Ramos (cell line): ENCODE data around the gene RHPN2.
"Not testable (repeated sequence)": the region's sequence is repeated elsewhere in the genome, so short reads cannot be mapped to it uniquely, and the experiment has no call there.

Experiments
- in situ Hi-C: fragments of 300-500 bp; cut with MboI; formaldehyde crosslinking; loops from one replicate; pipeline ENCODE4 v1.14.3; 2022; ENCODE audit warnings: low sequenced_read_pairs; ENCODE audit not compliant: unreplicated experiment

Gene RHPN2

DNA sequence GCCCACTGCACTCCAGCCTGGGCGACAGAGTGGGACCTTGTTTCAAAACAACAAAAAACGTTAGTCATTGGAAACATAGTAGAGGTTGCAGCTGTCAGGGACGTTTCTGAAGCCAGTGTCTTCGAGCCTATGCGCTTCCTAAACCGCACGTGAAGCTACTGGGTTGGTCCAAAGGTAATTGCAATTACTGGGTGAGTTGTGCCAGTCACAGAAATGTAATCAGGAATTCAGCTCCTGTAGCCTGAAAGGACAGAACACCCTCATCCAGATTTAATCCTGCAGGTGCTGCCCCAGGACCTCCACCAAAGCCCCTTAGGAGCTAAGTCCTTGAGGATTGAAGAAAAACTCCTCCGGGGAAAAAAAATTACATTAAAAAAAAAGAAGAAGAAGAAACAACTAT is 2.4 kb upstream of the RHPN2 start:
- in situ Hi-C loops = no loop called here

DNA sequence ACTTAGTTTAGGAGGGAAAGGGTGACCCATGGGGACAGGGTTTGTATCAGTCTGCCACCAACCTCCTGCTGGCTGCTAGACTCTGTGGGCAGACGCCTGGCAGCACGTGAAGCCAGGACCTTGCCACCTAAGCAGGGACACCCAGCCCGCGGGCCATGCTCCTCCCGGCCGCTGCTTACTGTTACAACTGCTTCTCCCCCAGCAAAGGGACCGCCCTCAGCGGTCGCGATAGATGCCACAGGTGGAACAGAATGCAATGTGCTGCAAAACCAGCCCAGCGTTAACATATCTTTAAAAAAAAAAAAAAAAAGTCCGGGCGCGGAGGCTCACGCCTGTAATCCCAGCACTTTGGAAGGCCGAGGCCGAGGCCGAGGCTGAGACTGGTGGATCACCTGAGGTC is 1.9 kb upstream of the RHPN2 start:
- in situ Hi-C loops = no loop called here

DNA sequence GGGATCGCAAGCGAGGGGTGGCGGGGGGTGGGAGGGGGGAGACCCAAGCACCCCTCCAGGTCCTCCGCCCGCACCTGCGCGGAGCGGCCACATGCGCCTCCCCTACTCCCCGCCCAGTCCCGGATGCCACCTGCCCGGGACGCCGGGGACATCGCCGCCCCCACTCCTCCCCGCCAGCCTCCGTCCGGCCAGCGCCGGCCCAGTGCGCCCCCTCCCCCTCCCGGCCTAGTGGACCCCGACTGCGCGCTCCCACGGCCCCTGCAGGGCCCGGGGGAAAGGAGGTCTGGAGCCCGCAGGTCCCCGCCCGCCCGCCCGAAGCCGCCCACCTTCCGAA is 263 bp downstream of the RHPN2 start:
- in situ Hi-C loops = no loop called here

DNA sequence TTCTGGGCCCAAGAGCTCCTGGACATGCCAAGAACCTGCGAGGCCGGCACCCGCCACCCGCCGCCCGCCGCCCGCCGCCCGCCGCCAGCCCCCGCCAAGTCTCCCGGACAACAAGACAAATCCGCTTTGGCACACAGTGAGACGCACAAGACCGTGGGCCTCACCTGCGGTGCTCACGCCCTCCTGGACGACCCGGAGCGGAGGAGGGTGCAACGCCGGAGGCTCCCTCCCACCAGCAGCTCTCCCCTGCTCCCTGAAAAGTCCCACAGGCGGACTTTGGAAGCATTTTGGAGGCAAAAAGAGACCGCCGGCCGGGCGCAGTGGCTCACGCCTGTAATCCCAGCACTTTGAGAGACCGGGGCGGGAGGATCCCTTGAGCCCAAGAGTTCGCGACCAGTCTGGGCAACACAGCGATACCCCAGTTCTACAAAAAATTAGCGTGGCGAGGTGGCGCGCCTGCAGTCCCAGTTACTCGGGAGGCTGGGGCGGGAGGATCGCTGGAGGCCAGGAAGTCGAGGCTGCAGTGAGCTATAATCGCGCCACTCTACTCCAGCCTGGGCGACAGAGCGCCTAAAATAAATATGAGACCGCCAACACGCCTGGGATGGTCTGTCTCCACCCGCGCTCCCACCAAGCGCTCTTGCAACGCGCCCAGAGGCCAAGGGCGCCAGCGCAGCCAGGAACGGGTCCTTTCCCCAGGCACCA is 783 bp downstream of the RHPN2 start:
- in situ Hi-C loops = no loop called here

DNA sequence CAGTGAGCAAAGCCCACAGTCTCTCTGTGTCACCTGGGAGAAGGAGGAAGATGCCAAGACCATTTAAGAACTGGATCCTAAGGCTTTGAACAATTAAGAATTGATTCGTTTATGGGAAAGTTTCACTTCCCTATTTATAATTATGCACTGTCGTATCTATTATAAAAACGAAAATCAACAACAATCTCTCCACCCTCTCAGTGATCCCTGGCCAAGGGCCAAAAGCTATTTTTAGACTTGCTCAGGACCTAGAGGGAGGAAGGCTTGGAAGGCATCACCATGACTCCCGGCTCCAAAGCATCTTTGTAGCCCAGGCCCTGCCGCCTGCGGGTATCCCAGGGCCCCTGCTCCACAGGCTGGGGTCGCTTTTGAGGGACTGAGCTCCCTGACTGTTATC is 1.3 kb downstream of the RHPN2 start:
- in situ Hi-C loops = no loop called here

DNA sequence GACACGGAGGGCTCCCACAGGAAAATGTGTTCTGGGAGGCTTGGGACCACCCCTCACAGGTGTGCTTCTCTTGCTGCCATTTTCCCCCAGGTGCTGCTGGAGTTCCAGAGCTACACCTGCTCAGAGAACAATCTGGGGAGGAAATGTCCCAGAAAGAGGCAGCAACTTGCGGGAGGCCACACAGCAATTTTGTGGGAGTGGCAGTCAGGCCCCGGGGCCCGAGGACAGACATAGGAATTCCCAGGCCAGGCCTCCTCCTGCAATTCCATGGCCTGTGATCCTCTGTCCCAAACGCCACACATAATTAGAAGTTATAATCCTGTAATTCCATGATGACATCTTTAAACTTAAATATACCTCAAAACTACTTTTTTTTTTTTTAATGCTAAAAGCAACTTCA is 1.8 kb downstream of the RHPN2 start:
- in situ Hi-C loops = no loop called here

DNA sequence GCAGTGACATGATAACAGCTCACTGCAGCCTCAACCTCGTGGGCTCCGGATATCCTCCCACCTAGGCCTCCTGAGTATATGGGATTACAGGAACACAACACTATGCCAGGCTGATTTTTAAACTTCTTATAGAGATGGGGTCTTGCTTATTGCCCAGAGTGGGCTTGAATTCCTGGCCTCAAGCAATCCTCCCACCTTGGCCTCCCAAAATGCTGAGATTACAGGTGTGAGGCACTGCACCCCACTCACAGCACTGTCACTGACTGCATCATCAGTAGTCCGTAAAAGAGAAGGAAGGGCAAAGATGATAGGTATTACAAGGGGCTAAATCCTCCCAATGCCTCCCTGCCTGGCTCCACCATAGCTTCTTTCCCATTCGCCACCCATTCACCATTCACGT is 4.1 kb downstream of the RHPN2 start:
- in situ Hi-C loops = no loop called here

DNA sequence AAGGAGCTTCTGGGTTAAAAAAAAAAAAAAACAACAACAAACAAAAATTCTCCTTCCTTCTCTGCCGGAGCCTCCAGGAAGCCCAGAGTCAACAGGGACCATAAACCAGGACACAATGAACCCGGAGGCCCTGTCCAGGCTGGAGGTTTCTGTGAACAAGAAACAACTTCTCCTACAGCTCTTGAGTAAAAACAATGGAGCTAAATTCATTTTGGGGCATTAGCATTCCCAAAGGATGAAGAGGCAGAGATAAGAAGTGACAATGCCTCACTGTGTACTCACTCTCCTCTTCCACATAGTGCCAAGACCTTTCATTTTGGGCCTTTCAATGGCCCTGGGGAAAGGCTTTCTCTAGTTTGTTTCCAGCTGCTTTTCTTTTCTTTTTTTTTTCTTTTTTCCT is 9.0 kb downstream of the RHPN2 start:
- in situ Hi-C loops = no loop called here

DNA sequence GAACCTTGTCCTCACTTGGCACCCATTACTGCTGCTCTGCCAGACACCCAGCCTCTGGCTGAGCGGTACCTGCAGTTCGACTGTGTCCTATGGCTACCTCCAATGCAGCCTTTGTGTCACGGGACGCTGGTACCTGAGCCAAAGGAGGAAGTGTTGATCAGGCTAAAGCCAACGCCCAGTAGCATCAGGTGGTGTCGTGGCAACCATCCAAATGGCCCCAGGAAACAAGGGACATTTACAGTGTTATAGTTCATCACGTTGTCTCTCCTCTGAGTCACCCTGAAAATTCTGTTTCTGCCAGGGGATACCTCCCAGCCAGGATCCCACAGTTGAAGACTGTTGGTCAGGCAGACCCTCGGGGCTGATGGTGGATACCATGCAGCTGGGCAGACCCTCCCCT is 10.1 kb downstream of the RHPN2 start:
- in situ Hi-C loops = no loop called here

DNA sequence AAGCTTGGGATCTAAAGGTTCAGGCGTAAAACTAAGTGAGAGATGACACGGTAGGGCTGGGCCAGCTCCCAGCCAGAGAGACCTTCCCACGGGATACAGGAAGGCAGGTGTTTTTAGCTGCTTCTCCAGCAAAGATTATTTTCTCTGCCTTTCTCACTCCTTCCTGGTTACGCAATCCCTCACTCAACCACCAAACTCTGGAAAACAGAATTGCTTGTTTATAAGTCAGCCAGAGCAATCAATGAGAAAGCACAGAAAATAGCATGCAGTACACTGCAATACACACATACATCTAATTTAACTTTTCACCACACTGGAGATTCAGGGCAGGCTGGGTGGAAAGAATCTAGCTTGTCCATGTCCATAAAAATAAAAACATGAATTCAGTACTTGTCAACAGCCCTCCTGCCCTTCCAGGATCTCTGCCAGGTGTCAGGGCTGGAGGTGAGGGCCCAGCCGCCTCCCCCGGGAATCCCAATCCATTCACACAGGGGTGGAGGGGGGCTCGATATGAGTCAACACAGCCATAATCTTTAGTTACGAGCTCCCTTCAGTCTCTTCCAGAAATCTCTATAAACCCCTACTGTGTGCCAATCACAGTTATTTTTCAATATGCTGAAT is 12.2 kb downstream of the RHPN2 start:
- in situ Hi-C loops = no loop called here

DNA sequence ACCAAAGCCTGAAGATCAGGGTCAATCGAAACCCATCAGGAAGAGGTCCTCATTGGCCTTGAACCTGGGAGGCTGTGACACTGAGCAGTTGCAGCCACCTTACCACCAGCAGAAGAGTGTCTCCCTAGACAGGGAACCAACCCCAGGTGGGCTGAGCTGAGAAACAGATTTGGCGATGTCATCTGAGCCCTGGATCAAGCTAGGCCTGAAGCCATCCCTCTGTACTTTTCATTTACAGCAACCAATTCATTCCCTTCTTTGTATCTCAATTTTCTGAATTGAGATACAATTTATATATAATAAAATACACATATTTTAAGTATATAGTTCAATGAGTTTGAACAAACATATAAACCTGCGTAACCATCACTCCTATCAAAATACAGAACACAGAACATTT is 14.6 kb downstream of the RHPN2 start:
- in situ Hi-C loops = no loop called here

DNA sequence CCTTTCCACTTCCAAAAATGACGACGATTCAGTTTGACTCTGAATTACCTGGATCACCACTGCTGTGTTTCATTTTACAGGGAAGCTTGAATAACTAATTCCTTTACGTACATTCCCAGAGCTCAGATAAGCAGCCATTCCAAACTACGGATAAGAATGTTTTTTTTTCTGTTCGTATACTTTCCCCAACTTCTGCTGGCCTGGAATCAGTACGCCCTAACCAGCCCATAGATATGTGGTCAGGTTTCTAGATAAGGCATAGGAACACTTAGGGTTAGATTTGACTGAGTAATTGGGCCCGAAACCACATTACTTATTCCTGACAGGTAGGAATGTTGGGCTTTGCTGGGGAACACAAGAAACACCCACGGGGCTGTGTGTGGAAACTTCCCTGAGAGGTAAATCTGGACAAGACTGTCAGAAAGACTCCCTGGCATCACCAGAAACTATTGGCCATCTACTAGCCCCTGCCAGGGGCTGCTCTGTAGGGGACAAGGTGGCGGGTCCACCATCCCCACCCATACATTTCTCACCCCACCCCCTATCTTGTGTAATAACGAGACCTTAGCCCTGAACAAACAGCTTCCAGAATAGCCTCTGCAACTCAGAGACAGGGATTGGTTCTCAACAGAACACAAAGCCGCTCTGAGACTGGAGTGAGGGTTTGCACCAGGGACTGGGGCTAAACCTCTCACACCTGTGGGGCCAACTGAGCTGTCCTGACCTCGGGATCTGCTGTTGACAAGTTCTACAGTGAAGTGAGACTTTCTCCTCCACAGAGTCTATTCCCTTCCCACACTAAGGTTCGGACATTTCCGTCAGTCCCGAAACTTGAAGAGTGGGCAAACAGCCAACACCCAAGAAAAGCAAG is 15.6 kb downstream of the RHPN2 start:
- in situ Hi-C loops = no loop called here

DNA sequence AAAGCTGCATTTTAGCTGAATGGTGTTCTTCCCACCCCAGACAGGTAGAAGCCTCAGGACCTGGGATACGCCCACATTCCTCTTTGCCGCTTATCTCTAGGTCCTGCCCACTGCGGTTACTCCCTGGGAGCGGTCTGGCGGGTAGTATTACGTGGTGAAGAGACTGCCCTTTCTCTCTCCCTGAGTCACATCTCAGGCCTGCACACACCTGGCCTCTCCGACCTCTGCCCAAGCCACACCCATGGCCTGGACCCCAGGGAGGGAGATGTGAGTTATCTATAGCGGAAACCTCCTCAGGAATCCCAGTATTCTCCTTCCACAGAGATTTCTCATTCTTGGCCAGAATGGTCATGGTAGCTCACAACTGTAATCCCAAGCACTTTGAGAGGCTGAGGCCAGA is 17.3 kb downstream of the RHPN2 start:
- in situ Hi-C loops = no loop called here

DNA sequence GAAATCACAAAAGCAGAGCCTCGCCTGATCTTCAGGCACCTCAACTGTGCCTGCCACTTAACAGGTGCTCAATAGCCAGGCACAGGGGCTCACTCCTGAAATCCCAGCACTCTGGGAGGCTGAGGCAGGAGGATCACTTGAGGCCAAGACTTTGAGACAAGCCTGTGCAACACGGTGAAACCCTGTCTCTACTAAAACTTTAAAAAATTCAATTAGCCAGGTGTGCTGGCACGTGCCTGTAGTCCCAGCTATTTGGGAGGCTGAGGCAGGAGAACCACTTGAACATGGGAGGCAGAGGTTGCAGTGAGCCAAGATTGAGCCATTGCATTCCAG is 22.9 kb downstream of the RHPN2 start:
- in situ Hi-C loops = not testable (repeated sequence)

DNA sequence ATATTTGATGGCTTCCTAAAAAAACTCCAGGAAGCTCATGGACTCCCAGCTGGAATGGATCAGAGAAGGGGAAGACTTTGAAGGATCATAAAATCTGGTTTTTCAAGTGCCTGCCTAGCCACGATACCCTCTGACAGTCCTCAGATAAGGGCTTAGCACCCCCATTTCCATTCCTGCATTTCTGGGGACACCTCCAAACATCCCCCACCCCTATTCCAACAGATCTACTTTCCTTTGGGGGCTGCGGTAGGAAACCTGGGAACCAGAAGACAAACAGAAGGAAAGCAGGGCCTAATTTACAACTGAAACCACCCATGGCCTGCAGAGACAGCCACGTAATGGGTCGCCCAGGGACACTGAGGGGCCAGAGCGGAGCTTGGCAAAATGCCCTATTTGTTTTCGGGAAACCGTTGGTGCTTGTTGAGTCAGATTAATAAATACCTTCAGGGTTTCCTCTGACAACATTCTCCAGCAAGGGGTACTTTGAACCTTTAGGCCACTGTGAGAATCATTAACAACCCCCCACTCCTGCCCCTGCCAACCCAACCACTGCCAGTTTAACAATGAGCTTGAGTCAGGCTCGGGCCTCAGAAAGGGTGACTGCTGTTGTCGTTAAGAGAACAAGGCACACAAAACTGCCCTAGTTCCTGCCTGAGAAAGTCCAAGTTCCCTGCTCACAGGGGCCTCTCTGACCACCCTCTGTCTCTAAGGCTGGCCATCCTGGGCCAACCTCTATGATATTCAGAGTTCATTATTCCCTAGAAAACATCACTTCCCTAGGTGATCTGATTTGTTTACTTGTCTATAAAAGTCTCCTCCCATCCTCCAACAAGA is 23.5 kb downstream of the RHPN2 start:
- in situ Hi-C loops = no loop called here

DNA sequence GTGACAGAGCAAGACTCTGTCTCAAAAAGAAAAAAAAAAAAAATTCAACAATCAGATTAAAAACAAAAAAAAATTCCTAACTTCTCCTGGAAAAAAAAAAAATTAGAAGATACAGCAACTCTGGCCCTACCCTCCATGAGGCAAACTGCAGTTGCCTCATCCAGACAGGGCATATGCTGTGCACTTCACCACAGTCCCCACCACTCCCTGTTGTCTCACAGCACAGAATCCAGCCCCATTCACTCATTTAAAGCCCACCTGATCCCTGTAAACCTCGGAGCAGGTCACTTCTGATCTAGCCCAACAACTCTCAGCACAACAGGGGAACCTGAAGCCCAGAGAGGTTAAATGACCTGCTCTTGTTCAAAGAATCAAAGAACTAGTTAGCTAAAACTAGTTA is 24.9 kb downstream of the RHPN2 start:
- in situ Hi-C loops = no loop called here

DNA sequence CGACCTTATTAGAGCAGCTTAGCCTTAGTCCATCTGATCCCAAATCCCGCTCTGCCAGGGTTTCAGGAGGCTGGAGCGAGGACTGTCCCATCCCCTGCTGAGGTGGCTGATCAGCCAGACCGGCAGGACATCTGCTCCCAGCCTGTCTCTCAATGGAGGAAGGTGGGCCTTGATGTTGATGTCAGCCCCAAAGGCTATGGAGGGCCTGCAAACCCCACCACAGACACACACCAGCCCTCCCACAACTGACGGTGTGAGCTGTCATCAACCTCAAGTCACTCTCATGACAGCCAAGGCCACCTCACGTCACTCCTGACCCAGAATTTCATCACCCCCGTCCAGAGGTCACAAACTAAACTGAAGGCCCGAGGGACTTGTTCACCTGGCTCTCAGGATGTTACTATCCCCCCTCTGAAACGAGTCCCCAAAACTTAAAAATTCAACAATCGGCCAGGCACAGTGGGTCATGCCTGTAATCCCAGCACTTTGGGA is 25.5 kb downstream of the RHPN2 start:
- in situ Hi-C loops = no loop called here

DNA sequence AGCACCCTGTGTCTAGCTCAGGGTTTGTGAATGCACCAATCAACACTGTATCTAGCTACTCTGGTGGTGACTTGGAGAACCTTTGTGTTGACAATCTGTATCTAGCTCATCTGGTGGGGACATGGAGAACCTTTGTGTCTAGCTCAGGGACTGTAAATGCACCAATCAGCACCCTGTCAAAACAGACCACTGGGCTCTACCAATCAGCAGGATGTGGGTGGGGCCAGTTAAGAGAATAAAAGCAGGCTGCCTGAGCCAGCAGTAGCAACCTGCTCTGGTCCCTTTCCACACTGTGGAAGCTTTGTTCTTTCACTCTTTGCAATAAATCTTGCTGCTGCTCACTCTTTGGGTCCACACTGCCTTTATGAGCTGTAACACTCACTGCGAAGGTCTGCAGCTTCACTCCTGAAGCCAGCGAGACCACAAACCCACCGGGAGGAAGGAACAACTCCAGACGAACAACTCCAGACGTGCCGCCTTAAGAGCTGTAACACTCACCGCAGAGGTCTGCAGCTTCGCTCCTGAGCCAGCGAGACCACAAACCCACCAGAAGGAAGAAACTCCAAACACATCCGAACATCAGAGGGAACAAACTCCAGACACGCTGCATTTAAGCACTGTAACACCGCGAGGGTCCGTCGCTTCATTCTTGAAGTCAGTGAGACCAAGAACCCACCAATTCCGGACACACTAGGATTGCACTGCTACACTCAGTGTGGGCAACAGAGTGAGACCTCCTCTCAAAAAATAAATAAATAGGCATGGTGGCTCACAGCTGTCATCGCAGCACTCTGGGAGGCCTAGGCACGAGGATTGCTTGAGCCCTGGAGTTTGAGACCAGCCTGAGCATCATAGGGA is 27.3 kb downstream of the RHPN2 start:
- in situ Hi-C loops = not testable (repeated sequence)

DNA sequence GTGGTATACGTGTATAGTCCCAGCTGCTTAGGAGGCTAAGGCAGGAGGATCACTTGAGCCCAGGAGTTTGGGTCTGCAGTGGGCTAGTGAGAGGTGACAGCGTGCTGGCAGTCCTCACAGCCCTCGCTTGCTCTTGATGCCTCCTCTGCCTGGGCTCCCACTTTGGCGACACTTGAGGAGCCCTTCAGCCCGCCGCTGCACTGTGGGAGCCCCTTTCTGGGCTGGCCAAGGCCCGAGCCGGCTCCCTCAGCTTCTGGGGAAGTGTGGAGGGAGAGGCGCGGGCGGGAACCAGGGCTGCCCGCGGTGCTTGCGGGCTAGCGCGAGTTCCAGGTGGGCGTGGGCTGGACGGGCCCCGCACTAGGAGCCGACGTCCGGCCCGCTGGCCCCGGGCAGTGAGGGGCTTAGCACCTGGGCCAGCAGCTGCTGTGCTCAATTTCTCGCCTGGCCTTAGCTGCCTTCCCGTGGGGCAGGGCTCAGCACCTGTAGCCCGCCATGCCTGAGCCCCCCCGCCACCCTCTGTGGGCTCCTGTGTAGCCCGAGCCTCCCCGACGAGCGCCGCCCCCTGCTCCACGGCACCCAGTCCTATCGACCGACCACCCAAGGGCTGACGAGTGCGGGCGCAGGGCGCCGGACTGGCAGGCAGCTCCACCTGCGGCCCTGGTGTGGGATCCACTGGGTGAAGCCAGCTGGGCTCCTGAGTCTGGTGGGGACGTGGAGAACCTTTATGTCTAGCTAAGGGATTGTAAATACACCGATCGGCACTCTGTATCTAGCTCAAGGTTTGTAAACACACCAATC is 28.1 kb downstream of the RHPN2 start:
- in situ Hi-C loops = not testable (repeated sequence)
